ENCODE results near the gene ALG9.

GRCh38 chr11:111737444-111738210, 133.8 kb downstream of the ALG9 start:
- no peak for TF ChIP-seq CTCF (IDR thresholded peaks at IDR 0.05; ENCODE audit: low read depth, low read length)
- TF ChIP-seq EZH2phosphoT487 (IDR thresholded peaks at IDR 0.05; ENCODE audit: low read depth), result no peak
